VCaP (cell line): ENCODE measurements around the gene TMTC2.

Experiments used
- H3K27ac ChIP-seq: fragments of 450-650 bp; 2 replicates; pipeline ENCODE4 v1.5.1; 2017
- CTCF ChIP-seq: fragments of 450-650 bp; conservative IDR thresholded peaks from 2 replicates; pipeline ENCODE4 v1.5.1; 2017; ENCODE audit warnings: mild to moderate bottlenecking, moderate library complexity

TMTC2 gene

DNA sequence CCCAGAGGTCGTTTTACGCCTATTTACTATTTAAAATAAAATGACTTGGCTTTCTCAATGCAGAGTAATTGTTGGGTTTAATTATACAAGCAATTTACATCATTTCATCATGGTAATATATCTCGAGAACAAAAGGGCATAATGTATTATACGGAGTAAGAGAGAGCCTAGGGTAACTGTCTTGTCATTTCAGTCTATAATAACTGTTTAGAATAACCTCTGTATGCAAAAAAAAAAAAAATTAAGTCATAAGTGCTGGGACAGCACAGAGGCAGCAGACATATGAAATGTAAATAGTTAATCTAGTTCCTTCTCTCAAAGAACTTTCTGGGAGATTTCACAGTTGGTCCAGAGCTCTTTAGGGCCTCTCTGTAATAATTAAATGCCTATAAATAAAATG, 284.9 kb downstream of the TMTC2 start:
- no peak for TF ChIP-seq CTCF
- no peak overlapping the region for H3K27ac ChIP-seq

- no peak overlapping the region for H3K27ac ChIP-seq
- TF ChIP-seq CTCF = no peak
Measured at GRCh38 chr12:82972624-82973023, 285.9 kb downstream of the TMTC2 start.

DNA sequence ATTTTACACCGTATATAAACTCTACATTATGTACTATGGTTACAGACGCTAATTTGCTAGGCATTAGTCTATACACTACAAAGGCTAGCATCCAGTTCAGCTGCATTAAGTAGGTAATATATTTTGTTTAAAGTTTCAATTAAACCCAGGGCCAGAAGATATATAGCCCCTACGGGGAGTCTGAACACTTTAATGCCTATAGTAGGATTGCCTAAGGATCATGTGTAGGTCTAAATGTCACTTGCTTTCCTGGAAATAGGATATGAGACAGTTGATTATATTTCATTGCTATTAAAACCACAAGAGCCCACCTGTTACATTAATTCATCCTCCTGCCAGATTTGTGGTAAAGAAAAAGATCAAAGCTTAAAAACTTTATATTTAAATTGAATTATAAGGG, 286.9 kb downstream of the TMTC2 start:
- TF ChIP-seq CTCF = no peak

GRCh38 chr12:82981150-82981549, 294.4 kb downstream of the TMTC2 start:
- no peak overlapping the region for H3K27ac ChIP-seq
- TF ChIP-seq CTCF = no peak

More for the DNA sequence above, 286.9 kb downstream of the TMTC2 start:
- no peak overlapping the region for H3K27ac ChIP-seq

- H3K27ac ChIP-seq = no peak overlapping the region
- no peak for TF ChIP-seq CTCF
Measured at GRCh38 chr12:82994117-82994516, 307.4 kb downstream of the TMTC2 start.

GRCh38 chr12:82996168-82996812, 309.6 kb downstream of the TMTC2 start:
- no peak for TF ChIP-seq CTCF
- H3K27ac ChIP-seq = peak overlapping the region; percentile 7; the same call in 1 of the 2 replicates

DNA sequence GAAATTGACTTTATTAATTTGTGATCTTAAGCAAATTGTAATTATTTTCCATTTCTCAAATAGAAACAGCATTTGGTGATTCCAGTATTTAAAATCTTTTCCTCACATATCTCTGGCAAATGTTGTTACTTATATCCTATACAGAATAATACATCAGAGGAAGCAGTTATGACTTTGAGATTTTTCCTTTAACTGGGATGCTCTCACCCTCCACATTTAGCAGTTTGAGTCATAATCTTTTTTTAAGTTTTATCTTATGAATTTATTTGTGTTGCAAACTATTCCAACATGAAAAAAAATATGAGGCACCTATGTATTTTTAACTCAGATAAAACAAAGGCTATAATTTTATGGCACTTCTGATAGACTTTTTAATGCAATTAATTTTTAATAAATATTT, 311.8 kb downstream of the TMTC2 start:
- TF ChIP-seq CTCF = no peak
- no peak overlapping the region for H3K27ac ChIP-seq
